SK-N-SH (cell line): ENCODE measurements around the gene MRPS15. TPM values are rescaled to one million over a fixed set of nuclear protein-coding genes. Genes with fewer than 3 reads are reported as not detected.
"Not testable (repeated sequence)": the region's sequence is repeated elsewhere in the genome, so short reads cannot be mapped to it uniquely, and the experiment has no call there.

Source experiments
- CTCF ChIA-PET: fragments of 300-600, 350-600 bp; formaldehyde crosslinking; extraction: SDS; loops from one replicate; lab custom pipeline; 2021; lab: Yijun Ruan, JAX
- POLR2A ChIA-PET: fragments of 350-600 bp; sonication (Branson Sonifier 250); formaldehyde crosslinking; extraction: SDS; loops from one replicate; lab custom pipeline; 2020; ENCODE audit warnings: antibody characterized with exemption, inconsistent platforms; lab: Yijun Ruan, JAX
- DNase-seq: peaks from one replicate; pipeline ENCODE4 v3.0.0; 2012
- H2AFZ ChIP-seq: fragments of 200-600 bp; sonication (generic); 2 replicates; pipeline ENCODE4 v1.8.1; 2016; ENCODE audit warnings: antibody characterized with exemption, mild to moderate bottlenecking, low read depth
- H3F3A ChIP-seq: fragments of 200-600 bp; sonication (generic); replicated peaks from 2 replicates; pipeline ENCODE3; 2016; ENCODE audit warnings: antibody characterized with exemption, mild to moderate bottlenecking; ENCODE audit not compliant: insufficient read depth
- H3K27ac ChIP-seq, 2 experiments: fragments of 200-500 bp in 1 of 2; fragments of 200-600 bp in 1 of 2; sonication (Bioruptor generic) in 1 of 2; sonication (generic), shearing (Covaris generic) in 1 of 2; 2 replicates each; pipeline versions ENCODE4 v1.5.1 to v1.6.1; 2014 to 2016; ENCODE audit warnings: low read depth in 2 of 2, inconsistent platforms in 1 of 2, low read length in 1 of 2, mild to moderate bottlenecking in 1 of 2, mixed read lengths in 1 of 2
- H3K27me3 ChIP-seq: fragments of 200-600 bp; sonication (generic), shearing (Covaris generic); 2 replicates; pipeline ENCODE4 v1.6.1; 2016; ENCODE audit warnings: mixed run types; ENCODE audit not compliant: insufficient read depth
- H3K36me3 ChIP-seq, 2 experiments: fragments of 200-500 bp in 1 of 2; fragments of 200-600 bp in 1 of 2; sonication (Bioruptor generic) in 1 of 2; sonication (generic) in 1 of 2; replicated peaks in 1 of 2; 2 replicates each; pipeline versions ENCODE3 to v1.5.1; 2014 to 2016; ENCODE audit warnings: low read length in 1 of 2, mild to moderate bottlenecking in 1 of 2; ENCODE audit not compliant: insufficient read depth in 2 of 2, control insufficient read depth in 1 of 2
- H3K4me1 ChIP-seq, 2 experiments: fragments of 200-500 bp in 1 of 2; fragments of 200-600 bp in 1 of 2; sonication (Bioruptor generic) in 1 of 2; sonication (generic), shearing (Covaris generic) in 1 of 2; 2 replicates each; pipeline versions ENCODE4 v1.5.1 to v1.6.1; 2014 to 2016; ENCODE audit warnings: low read depth in 1 of 2, low read length in 1 of 2, mixed run types in 1 of 2; ENCODE audit not compliant: insufficient read depth in 2 of 2, control insufficient read depth in 1 of 2
- H3K4me2 ChIP-seq: fragments of 200-600 bp; sonication (generic), shearing (Covaris generic); 2 replicates; pipeline ENCODE4 v1.6.1; 2017; ENCODE audit warnings: mixed run types
- H3K4me3 ChIP-seq, 2 experiments: fragments of 200-500 bp in 1 of 2; fragments of 200-600 bp in 1 of 2; sonication (Bioruptor generic) in 1 of 2; sonication (generic), shearing (Covaris generic) in 1 of 2; 2 replicates each; pipeline versions ENCODE4 v1.5.1 to v1.8.1; 2014 to 2016; ENCODE audit warnings: low read depth in 2 of 2, inconsistent platforms in 1 of 2, low read length in 1 of 2, mild to moderate bottlenecking in 1 of 2, mixed read lengths in 1 of 2, moderate library complexity in 1 of 2
- H3K79me2 ChIP-seq: fragments of 200-600 bp; sonication (generic); 2 replicates; pipeline ENCODE4 v1.8.1; 2017; ENCODE audit warnings: mild to moderate bottlenecking; ENCODE audit not compliant: insufficient read depth
- H3K9ac ChIP-seq: fragments of 200-600 bp; sonication (generic); 2 replicates; pipeline ENCODE4 v1.6.1; 2017; ENCODE audit warnings: mixed run types
- H3K9me2 ChIP-seq: fragments of 200-600 bp; sonication (generic); 2 replicates; pipeline ENCODE4 v1.6.1; 2017; ENCODE audit warnings: mixed run types
- H3K9me3 ChIP-seq: fragments of 200-600 bp; sonication (generic); 2 replicates; pipeline ENCODE4 v1.6.1; 2017; ENCODE audit warnings: mixed run types, mild to moderate bottlenecking, moderate library complexity
- H4K20me1 ChIP-seq: fragments of 200-600 bp; sonication (generic); 2 replicates; pipeline ENCODE4 v1.6.1; 2017; ENCODE audit warnings: mild to moderate bottlenecking, mixed run types; ENCODE audit not compliant: insufficient read depth
- EP300 ChIP-seq, 2 experiments: IDR thresholded peaks; 2 replicates each; pipeline versions ENCODE4 v1.4.0 to v1.6.1; 2012; ENCODE audit warnings: borderline replicate concordance in 1 of 2, low read depth in 1 of 2, low read length in 1 of 2
- FOXM1 ChIP-seq: IDR thresholded peaks from 2 replicates; pipeline ENCODE4 v1.4.0; 2012; ENCODE audit warnings: low read depth, mild to moderate bottlenecking
- GATA2 ChIP-seq: sonication (generic); formaldehyde crosslinking; IDR thresholded peaks from 2 replicates; pipeline ENCODE4 v1.5.0; 2020; ENCODE audit warnings: mild to moderate bottlenecking, missing genetic modification reagents
- IRF3 ChIP-seq: fragments of 150-350 bp; IDR thresholded peaks from 2 replicates; pipeline ENCODE4 v1.6.1; 2016; ENCODE audit warnings: mild to moderate bottlenecking, low read depth, low read length
- JUND ChIP-seq: IDR thresholded peaks from 2 replicates; pipeline ENCODE4 v1.4.0; 2012
- MXI1 ChIP-seq: IDR thresholded peaks from 2 replicates; pipeline ENCODE4 v1.6.1; 2012; ENCODE audit warnings: mild to moderate bottlenecking, low read depth, low read length, improper control_type of control experiment
- NRF1 ChIP-seq: IDR thresholded peaks from 2 replicates; pipeline ENCODE4 v1.6.1; 2012; ENCODE audit warnings: low read depth, mild to moderate bottlenecking, low read length
- RCOR1 ChIP-seq: fragments of 150-350 bp; IDR thresholded peaks from 2 replicates; pipeline ENCODE4 v1.6.1; 2017; ENCODE audit warnings: antibody characterized with exemption, low read length
- REST ChIP-seq: IDR thresholded peaks from 2 replicates; pipeline ENCODE4 v1.6.1; 2012; ENCODE audit warnings: mild to moderate bottlenecking, low read depth, low read length, moderate library complexity
- SMC3 ChIP-seq: IDR thresholded peaks from 2 replicates; pipeline ENCODE4 v1.6.1; 2012; ENCODE audit warnings: low read depth, low read length, improper control_type of control experiment
- TAF1 ChIP-seq: IDR thresholded peaks from 2 replicates; pipeline ENCODE4 v1.6.1; 2012; ENCODE audit warnings: low read depth, mild to moderate bottlenecking, low read length, moderate library complexity, borderline replicate concordance
- TCF12 ChIP-seq: IDR thresholded peaks from 2 replicates; pipeline ENCODE4 v1.4.0; 2012
- USF2 ChIP-seq: fragments of 150-350 bp; IDR thresholded peaks from 2 replicates; pipeline ENCODE4 v1.6.1; 2017; ENCODE audit warnings: antibody characterized with exemption, low read length, low read depth, borderline replicate concordance
- WGBS: methylation state at CpG from one replicate; pipeline ENCODE4 v1.1.6; 2017; ENCODE audit warnings: low lambda C conversion rate; 5-methylcytosine and 5-hydroxymethylcytosine counted together
- polyA plus RNA-seq, 3 experiments: library from polyadenylated mRNA; depleted of rRNA; stranded (reverse); fragments of >200 nt; gene quantifications; 2 replicates each; pipeline ENCODE4 v1.2.3, GENCODE V29; 2012

The MRPS15 gene
- polyA plus RNA-seq, 1 of the 3 experiments (the other 2 are of a cell fraction): 75.1 TPM

- H3F3A ChIP-seq: no peaks in the 10 kb centered on the region
- H3K36me3 ChIP-seq: no peaks in the 10 kb centered on the region
- TF ChIP-seq GATA2: no peak
- TF ChIP-seq SMC3: no peak
- no peak for TF ChIP-seq TAF1
- TF ChIP-seq NRF1: no peak
- TF ChIP-seq JUND: no peak
- TF ChIP-seq EP300 (IDR thresholded peaks at IDR 0.05; ENCODE audit: borderline replicate concordance in 1 of 2, low read depth in 1 of 2, low read length in 1 of 2): no peak
- no peak for TF ChIP-seq USF2
- TF ChIP-seq MXI1: no peak
- no peak for TF ChIP-seq TCF12
- TF ChIP-seq FOXM1: no peak
- TF ChIP-seq REST: no peak
- TF ChIP-seq IRF3: no peak
- TF ChIP-seq RCOR1: no peak
- no peaks in the 10 kb centered on the region for H3K79me2 ChIP-seq
- H3K9me3 ChIP-seq: no peaks in the 10 kb centered on the region
- no peak for DNase-seq
- H3K27ac ChIP-seq: no peak overlapping the region
- H2AFZ ChIP-seq: no peak overlapping the region
- H3K9ac ChIP-seq: no peak overlapping the region
- CTCF ChIA-PET: no interaction called here
- H3K4me3 ChIP-seq: no peak overlapping the region
- no peak overlapping the region for H3K4me2 ChIP-seq
- 62% methylated on average over 15 of the region's 15 CpGs for WGBS
- H3K9me2 ChIP-seq: no peaks in the 10 kb centered on the region
- POLR2A ChIA-PET: no interaction called here
- no peaks in the 10 kb centered on the region for H3K27me3 ChIP-seq
- no peaks in the 10 kb centered on the region for H3K4me1 ChIP-seq
- no peaks in the 10 kb centered on the region for H4K20me1 ChIP-seq
Observed at GRCh38 chr1:36511804-36512798, 47.9 kb upstream of the MRPS15 start.

- H3K9me2 ChIP-seq, H3K9ac ChIP-seq, POLR2A ChIA-PET, H2AFZ ChIP-seq, H3K79me2 ChIP-seq, H3F3A ChIP-seq, H4K20me1 ChIP-seq, H3K27me3 ChIP-seq, H3K4me1 ChIP-seq, H3K36me3 ChIP-seq, H3K4me3 ChIP-seq, H3K4me2 ChIP-seq, DNase-seq, H3K27ac ChIP-seq, H3K9me3 ChIP-seq: not testable (repeated sequence)
- 70% methylated on average over 2 of the region's 2 CpGs for WGBS
- CTCF ChIA-PET: interaction anchor here (1.8 kb wide), 1 partner anchor 98 kb away, joined by 5 read pairs; no protein-coding TSS in a partner anchor
Observed at GRCh38 chr1:36511220-36511619, 47.0 kb upstream of the MRPS15 start.
